Measurements from ENCODE around the gene KLHL42.
A peak's percentile ranks its signal among the peaks of the same experiment; 100 is the strongest.

The KLHL42 gene

DNA sequence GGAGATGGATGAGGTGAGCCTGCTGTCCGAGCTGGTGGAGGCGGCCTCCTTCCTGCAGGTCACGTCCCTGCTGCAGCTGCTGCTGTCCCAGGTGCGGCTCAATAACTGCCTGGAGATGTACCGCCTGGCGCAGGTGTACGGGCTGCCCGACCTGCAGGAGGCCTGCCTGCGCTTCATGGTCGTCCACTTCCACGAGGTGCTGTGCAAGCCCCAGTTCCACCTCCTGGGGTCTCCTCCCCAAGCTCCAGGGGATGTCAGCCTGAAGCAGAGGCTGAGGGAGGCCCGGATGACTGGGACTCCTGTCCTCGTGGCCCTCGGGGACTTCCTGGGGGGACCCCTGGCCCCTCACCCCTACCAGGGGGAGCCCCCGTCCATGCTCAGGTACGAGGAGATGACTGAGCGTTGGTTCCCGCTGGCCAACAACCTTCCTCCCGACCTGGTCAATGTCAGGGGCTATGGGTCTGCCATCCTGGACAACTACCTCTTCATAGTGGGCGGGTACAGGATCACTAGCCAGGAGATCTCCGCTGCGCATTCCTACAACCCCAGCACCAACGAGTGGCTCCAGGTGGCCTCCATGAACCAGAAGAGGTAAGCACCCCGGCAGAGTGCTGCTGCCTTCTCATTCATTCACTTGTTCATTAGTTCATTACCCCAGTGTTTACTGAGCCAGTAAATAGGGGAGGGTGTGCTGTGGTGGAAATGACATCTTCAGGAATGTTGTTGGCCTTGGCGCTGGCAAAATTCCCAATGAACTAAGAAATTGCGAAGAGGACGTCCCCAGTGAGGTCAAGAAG is 777 bp downstream of the KLHL42 start:
- peak; percentile 9 for DNase-seq (ENCODE audit: low read depth)

DNA sequence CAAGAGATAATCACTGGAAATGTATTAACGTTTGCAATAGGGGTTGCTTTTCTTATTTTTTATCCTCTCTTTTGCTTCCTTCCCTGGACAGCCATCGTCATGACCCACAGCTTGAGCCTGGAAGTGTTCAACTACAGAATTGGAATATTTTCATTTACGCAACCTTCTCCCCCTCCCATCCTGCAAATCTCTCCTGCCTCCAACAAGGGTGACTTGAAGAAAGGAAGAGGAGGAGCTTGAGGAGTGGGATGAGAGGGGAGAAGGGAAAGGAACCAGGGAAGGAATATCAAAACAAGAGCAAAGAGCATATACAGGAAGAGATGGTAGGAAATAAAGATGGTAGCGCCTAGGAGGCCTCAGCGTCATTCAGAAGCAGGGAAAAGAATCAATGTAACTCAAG is 1.6 kb downstream of the KLHL42 start:
- DNase-seq (ENCODE audit: low read depth): no peak

DNA sequence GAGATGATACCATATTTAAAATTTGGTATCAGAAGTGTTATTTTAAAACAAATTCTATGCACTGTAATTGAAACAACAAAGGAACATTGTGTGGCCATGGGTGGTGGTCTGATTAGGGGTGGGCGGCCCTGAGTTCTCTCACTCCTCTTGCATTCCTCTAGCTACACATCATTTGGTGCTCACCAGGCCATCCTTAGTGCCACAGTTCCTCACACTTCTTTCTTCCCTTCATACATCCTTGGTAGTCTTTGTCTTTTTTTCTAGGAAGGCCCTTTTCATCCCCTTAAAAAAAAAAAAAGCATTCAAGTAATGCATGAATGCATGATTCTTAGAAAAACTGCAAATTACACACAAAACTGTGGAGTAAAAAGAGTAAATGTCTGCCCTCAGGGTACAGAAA is 2.4 kb downstream of the KLHL42 start:
- no peak for DNase-seq (ENCODE audit: low read depth)

- DNase-seq (ENCODE audit: low read depth): no peak
Observed at GRCh38 chr12:27785882-27786570, 6.0 kb downstream of the KLHL42 start.

GRCh38 chr12:27787559-27787958 is 7.5 kb downstream of the KLHL42 start:
- no peak for DNase-seq (ENCODE audit: low read depth)

DNA sequence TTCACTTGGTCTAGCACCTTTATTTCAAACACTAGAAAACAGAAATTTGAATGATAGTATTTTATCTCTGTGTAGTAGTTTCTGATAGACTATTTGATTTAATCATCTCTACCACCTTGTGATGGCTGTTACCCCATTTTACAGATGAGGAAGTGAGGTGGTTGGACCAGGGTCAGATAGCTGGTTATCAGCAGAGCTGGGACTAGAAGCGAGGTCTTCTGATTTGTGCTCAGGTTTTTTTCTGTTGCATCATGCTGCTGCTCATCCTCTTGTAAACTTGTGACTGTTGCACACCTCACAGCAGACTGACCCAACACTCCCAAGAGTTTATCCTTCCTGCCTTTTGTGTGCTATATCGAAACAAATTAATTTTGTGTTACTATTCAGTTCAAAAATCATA is 10.1 kb downstream of the KLHL42 start:
- DNase-seq (ENCODE audit: low read depth): no peak

DNA sequence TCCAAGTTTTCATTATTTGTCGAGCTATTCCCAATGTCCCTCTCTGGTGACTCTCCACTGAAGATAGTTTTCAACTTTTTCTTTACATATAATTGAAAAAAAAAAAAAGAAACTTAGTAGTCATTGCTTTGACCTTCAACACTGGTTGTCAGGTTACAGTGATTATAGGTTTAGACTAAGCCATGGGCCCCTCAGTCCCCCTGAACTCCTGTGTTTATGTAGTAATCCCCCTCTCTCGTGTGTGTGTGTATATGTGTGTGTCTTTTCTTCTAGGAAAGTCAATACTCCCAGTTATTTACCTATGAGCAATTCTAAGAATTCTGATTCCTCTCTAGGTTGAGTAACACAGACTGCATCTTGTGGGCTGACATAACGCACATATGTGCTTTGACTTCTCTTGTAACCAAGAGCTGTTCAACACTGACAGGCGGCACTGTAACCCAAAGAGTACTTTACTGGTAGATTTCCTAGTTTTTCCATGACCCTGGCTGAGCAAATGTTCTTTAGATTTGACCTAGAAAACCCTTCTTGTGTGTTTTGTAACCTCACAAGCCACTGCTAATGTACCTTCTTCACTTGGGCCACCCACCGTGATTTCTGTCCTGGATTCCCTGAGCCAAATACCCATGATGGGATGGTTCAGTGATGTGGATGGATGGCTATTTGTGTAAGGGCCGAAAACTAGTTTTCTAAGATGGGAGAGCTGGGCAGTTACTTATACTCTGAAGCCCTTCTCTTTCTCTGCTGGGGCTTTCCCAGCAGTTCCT is 15.0 kb downstream of the KLHL42 start:
- no peak for DNase-seq (ENCODE audit: low read depth)

DNA sequence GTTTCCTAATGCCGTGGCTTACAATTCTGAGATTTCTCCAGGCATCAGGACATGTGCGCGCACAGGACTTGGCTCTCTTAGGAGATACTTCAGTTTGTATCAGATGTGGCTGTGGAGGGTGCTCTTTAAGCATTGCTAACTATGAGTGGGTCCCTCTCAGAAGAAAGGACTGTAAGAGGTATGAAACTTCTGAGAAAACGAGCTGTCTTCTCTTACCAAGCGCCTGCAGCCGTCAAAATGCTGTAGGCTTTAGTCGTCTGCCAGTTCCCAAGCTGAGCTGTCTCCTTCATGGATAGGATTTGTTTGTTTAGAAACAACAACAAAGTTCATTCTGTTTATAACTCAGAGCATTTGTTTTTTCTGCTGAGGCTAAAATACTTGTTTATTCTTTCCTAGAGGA is 16.1 kb downstream of the KLHL42 start:
- DNase-seq (ENCODE audit: low read depth): no peak

DNA sequence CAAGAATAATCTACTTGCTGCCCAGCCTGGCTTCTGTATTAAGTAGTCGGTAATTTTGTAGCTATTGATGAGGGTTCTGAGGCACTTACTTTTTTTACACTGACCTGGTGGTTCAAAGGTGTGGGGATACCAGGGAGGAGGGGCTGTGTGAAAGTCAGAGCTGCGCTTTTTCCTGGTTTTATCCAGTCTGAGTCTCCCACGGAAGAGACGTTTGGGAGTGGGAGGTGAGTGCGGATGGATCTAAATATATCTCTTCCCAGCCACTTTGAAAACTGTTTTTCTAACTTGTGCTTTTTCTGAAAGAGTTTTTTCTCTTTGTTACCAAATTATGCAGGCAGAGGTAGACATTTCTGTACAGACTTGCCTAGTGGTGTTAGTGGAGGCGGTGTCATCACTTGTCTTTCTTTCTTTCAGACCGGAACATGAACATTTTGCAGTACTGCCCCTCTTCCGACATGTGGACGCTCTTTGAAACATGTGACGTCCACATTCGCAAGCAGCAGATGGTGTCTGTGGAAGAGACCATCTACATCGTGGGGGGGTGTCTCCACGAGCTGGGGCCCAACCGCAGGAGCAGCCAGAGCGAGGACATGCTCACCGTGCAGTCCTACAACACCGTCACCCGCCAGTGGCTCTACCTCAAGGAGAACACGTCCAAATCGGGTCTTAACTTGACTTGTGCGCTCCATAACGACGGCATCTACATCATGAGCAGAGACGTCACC is 17.4 kb downstream of the KLHL42 start:
- no peak for DNase-seq (ENCODE audit: low read depth)

- no peak for DNase-seq (ENCODE audit: low read depth)
Observed at GRCh38 chr12:27800819-27801218, 20.8 kb downstream of the KLHL42 start.

GRCh38 chr12:27801630-27802029 is 21.6 kb downstream of the KLHL42 start:
- no peak for DNase-seq (ENCODE audit: low read depth)

GRCh38 chr12:27802511-27802910 is 22.5 kb downstream of the KLHL42 start:
- DNase-seq (ENCODE audit: low read depth): no peak

DNA sequence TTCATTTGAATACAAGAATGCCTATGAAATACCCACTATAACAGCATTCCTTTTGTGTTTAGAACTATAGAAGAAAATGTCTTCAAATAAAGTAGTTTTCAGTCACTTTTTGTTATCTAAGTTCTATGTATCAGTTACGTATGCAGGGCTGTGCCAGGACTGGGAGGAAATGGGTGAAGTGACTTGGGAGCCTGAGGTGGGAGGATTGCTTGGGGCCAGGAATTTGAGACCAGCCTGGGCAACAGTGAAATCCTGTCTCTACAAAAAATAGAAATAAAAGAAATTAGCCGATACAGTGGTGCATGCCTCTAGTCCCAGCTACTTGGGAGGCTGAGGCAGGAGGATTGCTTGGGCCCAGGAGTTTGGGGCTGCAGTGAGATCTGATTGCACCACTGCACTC is 22.9 kb downstream of the KLHL42 start:
- no peak for DNase-seq (ENCODE audit: low read depth)

DNA sequence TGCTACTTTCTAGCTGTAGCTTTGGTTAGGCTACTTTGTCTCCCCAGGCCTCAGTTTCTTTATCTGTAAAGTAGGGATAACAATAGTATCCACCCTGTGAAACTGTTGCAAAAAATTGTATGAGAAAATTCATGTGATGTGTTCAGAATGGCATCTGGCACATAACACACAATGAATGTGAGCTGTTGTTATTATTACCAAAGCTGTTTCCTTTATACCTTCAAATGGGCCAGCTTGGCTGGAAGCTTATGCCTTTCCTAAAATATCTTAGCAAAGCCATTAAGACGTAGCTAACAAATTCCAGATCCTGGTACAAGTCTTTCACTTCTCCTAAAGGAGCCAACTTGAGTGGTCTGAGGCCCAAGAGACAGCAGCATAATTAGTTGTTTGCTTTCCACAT is 25.2 kb downstream of the KLHL42 start:
- DNase-seq (ENCODE audit: low read depth): no peak

DNA sequence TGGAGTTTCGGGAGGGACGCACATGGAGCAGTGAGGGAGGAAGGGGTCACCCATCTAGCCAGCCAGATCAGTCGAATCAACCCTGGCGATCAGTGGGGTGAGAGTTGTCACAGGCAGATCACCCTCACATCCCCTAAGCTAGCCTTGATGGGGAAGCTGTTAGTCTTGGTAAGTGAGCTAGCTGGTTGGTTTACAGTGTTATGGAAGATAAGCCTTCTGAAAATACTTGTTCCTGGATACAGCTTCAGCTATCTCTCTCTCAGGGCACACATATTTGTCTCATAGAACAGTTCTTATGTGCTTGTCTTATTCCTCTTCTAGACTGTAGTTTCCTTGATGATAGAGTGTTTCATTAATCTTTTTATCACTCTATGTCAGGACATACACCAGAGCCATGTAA is 26.2 kb downstream of the KLHL42 start:
- no peak for DNase-seq (ENCODE audit: low read depth)

- no peak for DNase-seq (ENCODE audit: low read depth)
Observed at GRCh38 chr12:27807063-27807703, 27.1 kb downstream of the KLHL42 start.

GRCh38 chr12:27808841-27809240 is 28.8 kb downstream of the KLHL42 start:
- no peak for DNase-seq (ENCODE audit: low read depth)

GRCh38 chr12:27810756-27811155 is 30.7 kb downstream of the KLHL42 start:
- DNase-seq (ENCODE audit: low read depth): no peak

- no peak for DNase-seq (ENCODE audit: low read depth)
Observed at GRCh38 chr12:27812502-27812901, 32.5 kb downstream of the KLHL42 start.

- no peak for DNase-seq (ENCODE audit: low read depth)
Observed at GRCh38 chr12:27814411-27814810, 34.4 kb downstream of the KLHL42 start.

GRCh38 chr12:27814851-27815591 is 35.0 kb downstream of the KLHL42 start:
- DNase-seq (ENCODE audit: low read depth): no peak

All from T follicular helper cell (primary cell).